ENCODE data around the gene RPL10A. TPM values are rescaled to one million over a fixed set of nuclear protein-coding genes. Genes with fewer than 3 reads are reported as not detected.
A peak's percentile ranks its signal among the peaks of the same experiment; 100 is the strongest.

The RPL10A gene
- total RNA-seq, 1 donor from 2014 or later, result 643 TPM

DNA sequence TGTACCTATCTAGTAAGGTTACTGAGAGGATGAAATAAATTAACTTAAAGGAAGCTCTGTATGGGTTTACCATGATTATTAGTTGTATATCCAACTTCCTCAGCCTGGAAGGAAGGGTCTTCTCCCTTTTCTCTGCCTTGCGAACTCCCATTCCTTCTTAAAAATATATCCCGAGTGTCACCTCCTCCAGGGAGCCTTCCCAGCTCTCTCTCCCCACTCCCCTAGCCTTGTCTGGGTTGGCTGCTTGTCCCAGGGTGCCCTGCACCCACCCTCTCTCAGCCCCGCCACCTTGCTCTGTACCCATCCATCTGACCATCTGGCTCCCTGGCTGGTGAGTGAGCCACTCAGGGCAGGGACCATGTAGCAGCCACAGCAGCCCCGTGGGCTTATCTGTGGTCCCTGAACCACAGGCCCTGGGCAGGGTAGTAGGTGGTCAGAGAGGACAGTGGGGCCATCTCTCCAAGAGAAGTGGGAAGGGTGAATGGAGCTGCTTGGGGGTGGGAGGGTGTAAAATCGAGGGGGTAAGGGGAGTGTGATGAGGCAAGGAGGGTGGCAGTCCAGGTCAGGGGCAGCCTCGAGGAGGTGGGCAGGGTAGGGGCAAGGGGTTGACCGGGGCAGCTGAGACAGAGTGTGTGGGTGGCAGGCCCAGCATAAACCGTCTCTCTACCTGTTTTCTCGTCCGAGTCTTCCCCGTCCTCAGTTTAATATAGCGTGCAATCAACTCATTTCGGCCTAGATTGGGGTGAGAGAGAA is 15.9 kb downstream of the RPL10A start:
- no peak overlapping the region for H3K4me3 ChIP-seq
- intact Hi-C loops (cut with DNase I), result loop anchor here (10.0 kb wide), 1 partner anchor 329 kb away; no protein-coding TSS in a partner anchor
- TF ChIP-seq, protein P1, sequence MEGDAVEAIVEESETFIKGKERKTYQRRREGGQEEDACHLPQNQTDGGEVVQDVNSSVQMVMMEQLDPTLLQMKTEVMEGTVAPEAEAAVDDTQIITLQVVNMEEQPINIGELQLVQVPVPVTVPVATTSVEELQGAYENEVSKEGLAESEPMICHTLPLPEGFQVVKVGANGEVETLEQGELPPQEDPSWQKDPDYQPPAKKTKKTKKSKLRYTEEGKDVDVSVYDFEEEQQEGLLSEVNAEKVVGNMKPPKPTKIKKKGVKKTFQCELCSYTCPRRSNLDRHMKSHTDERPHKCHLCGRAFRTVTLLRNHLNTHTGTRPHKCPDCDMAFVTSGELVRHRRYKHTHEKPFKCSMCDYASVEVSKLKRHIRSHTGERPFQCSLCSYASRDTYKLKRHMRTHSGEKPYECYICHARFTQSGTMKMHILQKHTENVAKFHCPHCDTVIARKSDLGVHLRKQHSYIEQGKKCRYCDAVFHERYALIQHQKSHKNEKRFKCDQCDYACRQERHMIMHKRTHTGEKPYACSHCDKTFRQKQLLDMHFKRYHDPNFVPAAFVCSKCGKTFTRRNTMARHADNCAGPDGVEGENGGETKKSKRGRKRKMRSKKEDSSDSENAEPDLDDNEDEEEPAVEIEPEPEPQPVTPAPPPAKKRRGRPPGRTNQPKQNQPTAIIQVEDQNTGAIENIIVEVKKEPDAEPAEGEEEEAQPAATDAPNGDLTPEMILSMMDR (IDR thresholded peaks at IDR 0.05), result no peak
- no peaks in the 10 kb centered on the region for H3K9me3 ChIP-seq
- H3K27me3 ChIP-seq, result no peaks in the 10 kb centered on the region
- H3K4me1 ChIP-seq, result peaks cover 26 to 42% of the 10 kb centered on the region in 2 donors
- H3K36me3 ChIP-seq, result peaks cover 43 to 45% of the 10 kb centered on the region in 2 donors
- DNase-seq (ENCODE audit: low spot score in 2 of 2), result no peak
- H3K27ac ChIP-seq, result peak overlapping the region; percentile 90 to 100

- H3K9me3 ChIP-seq, result no peaks in the 10 kb centered on the region
- DNase-seq (ENCODE audit: low spot score in 2 of 2), result no peak
- peaks cover 34 to 37% of the 10 kb centered on the region in 2 donors for H3K36me3 ChIP-seq
- TF ChIP-seq, protein P1 (IDR thresholded peaks at IDR 0.05), result no peak
- intact Hi-C loops (cut with DNase I), result loop anchor here (10.0 kb wide), 1 partner anchor 330 kb away; no protein-coding TSS in a partner anchor
- H3K27me3 ChIP-seq, result no peaks in the 10 kb centered on the region
- peak overlapping the region; percentile 90 to 100 for H3K27ac ChIP-seq
- H3K4me1 ChIP-seq, result peaks cover 30 to 51% of the 10 kb centered on the region in 2 donors
- no peak overlapping the region for H3K4me3 ChIP-seq
Observed at GRCh38 chr6:35484921-35485392, 16.8 kb downstream of the RPL10A start.

DNA sequence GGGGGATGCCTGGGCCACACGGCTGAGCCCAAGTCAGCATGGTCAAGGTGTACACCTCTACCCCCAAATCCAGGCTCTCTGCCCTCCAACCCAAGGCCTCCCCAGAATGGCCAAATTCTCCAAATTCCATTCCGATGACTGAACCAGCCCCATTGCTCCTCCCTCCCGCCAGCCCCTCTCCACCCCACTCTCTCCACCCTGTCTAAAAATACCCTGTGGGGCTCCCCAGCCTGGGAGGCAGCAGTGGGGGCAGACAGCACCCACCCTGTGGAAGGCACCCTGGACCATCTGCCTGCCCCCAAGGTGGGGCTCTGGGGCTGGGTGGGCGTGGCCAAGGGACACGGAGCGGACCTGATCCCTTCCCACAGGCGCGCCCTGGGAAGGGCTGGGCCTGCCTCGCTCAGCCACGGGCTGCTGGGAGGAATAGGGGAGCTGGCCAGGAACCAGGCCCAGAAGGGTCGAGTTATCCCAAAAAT is 17.2 kb downstream of the RPL10A start:
- H3K4me3 ChIP-seq, result peak overlapping the region; percentile 14 to 24

GRCh38 chr6:35486005-35486925 is 18.1 kb downstream of the RPL10A start:
- intact Hi-C loops (cut with DNase I), result loop anchor here (10.0 kb wide), 1 partner anchor 331 kb away; no protein-coding TSS in a partner anchor
- Histone ChIP-seq H3K4me1 (peaks cover 30 to 61% of the 10 kb centered on the region in 2 donors), H3K27me3 (no peaks in the 10 kb centered on the region), H3K36me3 (peaks cover 22 to 33% of the 10 kb centered on the region in 2 donors), H3K9me3 (no peaks in the 10 kb centered on the region), H3K27ac (peak overlapping the region; percentile 90 to 100), H3K4me3 (peak overlapping the region; percentile 14 to 24)
- TF ChIP-seq, protein P1 (IDR thresholded peaks at IDR 0.05), result no peak
- peak in 1 of 2 donors; percentile 69 for DNase-seq (ENCODE audit: low spot score in 2 of 2)

More for the DNA sequence above, 17.2 kb downstream of the RPL10A start:
- peak overlapping the region; percentile 90 to 100 for H3K27ac ChIP-seq
- peaks cover 29 to 33% of the 10 kb centered on the region in 2 donors for H3K36me3 ChIP-seq
- peak in 1 of 2 donors; percentile 68 for DNase-seq (ENCODE audit: low spot score in 2 of 2)
- TF ChIP-seq, protein P1 (IDR thresholded peaks at IDR 0.05), result no peak
- peaks cover 30 to 53% of the 10 kb centered on the region in 2 donors for H3K4me1 ChIP-seq
- no peaks in the 10 kb centered on the region for H3K9me3 ChIP-seq
- H3K27me3 ChIP-seq, result no peaks in the 10 kb centered on the region
- intact Hi-C loops (cut with DNase I), result loop anchor here (10.0 kb wide), 1 partner anchor 331 kb away; no protein-coding TSS in a partner anchor

Measured in ascending aorta (tissue), 2 donors.